ENCODE data around the gene ELOVL4.

ELOVL4 gene

GRCh38 chr6:79947191-79948186, at the start of gene ELOVL4:
TSS of gene ELOVL4 (minus strand) at chr6:79947553. CDS start at chr6:79947279, 274 bp downstream.
- peak; percentile 26 to 90 (median 78) for DNase-seq

- DNase-seq = no peak
Measured at GRCh38 chr6:79993911-79994309, 46.6 kb upstream of the ELOVL4 start.

- no peak for DNase-seq
Measured at GRCh38 chr6:79993012-79993910, 45.9 kb upstream of the ELOVL4 start.

DNA sequence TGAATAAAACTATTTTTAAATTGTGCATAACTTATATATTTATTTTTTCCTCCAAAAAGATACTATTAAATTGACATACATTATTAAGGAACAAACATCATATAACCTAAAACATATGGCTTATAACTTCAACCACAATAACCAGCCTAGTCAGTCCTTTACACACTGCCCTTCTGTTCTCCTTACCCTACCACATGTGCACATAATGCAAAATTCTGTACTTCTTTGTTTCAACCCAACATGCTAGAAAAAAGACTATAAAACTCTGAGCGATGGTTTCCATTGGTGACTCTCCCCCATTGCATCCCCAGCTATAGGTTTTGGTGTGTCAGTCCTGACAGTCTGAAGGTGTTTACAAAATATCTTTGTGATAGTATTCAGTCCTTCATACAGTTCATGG, 42.3 kb upstream of the ELOVL4 start:
- no peak for DNase-seq

DNA sequence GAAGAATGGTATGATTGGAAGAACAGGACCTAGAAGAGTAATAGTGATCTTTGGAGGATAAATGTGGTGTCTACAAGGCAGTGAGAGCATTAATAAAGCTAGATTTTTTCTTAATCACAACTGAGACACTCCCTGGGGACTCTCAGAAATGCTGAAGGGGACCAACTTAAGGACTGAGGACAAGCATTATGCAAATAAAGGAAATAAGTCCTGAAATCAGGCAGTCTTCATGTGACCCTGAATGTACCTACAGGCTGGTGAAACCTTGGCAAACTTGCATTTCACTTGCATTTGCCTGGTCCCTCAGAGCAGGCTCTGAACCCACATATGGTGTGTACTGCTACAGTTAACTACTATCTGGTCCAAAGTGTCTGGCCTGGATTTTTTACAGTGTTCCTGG, 37.8 kb upstream of the ELOVL4 start:
- DNase-seq = no peak

GRCh38 chr6:79984261-79984660, 36.9 kb upstream of the ELOVL4 start:
- no peak for DNase-seq

DNA sequence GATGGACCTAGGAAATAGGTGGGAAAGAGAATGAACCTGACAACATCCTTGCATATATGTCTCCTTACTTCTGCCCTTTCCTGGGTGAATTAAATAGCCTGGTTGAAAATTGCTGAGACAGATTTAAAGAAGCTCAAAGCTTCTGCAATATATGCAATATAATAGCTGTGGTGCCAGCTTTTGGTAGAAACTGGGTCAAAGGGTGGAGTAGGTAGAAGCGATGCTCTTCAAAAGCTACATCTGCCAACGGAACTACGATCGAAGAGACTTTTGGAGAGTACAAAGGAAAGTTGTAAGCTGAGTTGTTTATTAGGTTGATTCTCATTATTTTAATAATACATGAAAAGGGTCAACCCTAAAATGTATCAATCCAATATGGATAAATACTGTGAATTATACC, 34.3 kb upstream of the ELOVL4 start:
- DNase-seq = no peak

DNA sequence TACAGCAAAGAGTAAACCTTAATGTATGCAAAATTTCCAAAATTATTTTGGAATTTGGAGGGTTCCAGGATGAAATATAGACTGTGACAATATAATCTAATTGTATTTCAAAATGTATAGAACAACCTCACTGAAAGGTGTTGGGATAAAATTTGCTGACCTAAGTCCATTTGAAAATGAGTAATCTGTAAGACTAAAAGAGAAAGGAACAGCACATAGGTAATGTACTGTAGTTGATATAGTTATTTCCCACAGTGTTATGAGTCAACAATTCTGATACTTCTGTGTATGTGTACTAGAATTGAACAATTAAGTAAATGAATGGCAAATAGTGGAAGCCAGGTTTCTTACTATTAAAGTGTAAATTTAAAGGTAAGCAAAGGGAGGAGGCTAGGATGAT, 23.8 kb upstream of the ELOVL4 start:
- no peak for DNase-seq

GRCh38 chr6:79969784-79970183, 22.4 kb upstream of the ELOVL4 start:
- no peak for DNase-seq

DNA sequence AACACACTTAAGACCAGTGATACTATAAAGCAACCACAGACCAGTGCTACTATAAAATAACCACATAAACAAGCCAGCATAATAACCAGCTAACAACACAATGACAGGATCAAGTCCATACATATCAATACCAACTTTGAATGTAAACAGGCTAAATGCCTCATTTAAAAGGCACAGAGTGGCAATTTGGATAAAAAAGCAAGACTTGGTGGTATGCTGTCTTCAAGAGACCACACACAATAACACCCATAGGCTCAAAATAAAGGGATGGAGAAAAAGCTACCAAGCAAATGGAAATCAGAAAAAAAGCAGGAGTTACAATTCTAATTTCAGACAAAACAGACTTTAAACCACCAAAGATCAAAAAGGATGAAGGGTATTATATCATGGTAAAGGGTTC, 19.8 kb upstream of the ELOVL4 start:
- no peak for DNase-seq

- DNase-seq = no peak
Measured at GRCh38 chr6:79964607-79965081, 17.3 kb upstream of the ELOVL4 start.

- no peak for DNase-seq
Measured at GRCh38 chr6:79954849-79955248, 7.5 kb upstream of the ELOVL4 start.

- peak in 5 of 58 donors; percentile 3 to 15 (median 13) for DNase-seq
Measured at GRCh38 chr6:79949233-79949632, 1.9 kb upstream of the ELOVL4 start.

DNA sequence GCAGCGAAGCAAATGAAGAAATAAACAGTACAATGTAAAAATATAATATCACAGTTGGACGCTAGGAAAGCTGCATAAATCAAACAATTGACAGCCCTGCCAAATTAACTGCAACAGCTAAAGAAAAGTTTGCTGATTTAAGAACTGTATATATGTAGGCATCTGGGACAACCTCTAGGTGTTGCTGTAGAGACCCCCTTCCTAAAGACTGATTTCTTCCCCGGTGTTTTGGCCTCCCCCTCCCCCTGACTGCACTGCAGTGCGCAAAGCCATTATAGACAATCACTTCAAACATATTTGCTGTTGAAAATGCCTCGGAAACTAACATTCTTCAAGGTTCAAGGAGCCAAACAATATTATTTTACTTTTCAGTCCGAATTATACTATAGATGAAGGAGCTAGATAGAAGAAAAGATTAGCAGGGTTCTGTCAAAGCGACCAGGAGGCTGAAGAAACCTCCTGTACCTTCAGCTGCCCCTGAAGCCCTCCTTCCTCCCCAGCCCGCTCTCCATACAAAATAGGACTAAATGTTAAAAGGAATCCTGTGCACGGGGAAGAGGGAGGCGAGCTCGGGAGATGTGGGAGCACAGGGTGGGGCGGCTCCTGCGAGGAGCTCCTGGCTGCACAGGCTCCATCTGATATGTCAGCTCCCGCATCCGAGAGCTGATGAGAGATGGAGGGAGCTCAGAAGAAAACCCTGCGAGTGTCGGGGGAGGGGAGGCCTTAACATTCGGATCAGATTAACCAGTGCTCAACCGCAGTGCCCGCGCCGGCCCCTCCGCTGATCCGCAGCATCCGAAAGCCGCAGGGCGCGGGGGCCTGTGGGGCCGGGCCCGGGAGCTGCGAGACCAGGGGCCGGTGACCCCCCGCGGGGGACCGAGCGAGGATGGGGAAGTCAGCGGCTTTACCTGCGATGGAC, 822 bp downstream of the ELOVL4 start:
- peak in 36 of 58 donors; percentile 7 to 69 (median 30) for DNase-seq

DNA sequence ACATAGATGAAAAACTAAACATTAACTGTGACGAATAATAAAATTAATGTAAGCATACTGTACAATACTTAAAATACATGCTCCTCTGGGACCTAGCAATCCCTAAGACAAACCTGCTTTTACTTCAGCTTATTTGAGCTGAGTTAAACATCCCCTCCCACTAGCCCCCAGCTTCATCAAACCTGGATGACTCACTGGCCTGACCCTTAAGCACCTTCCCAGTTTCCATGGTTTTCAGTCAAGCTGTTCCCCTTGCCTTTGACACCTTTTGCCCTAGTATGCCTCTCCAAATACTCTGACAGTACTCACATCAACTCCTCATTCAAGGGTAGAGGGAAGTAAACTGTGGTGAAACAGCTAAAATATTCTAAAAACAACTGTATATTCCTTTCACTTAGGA, 4.2 kb downstream of the ELOVL4 start:
- DNase-seq = no peak

GRCh38 chr6:79941489-79942151, 5.7 kb downstream of the ELOVL4 start:
- DNase-seq = no peak

GRCh38 chr6:79928478-79928998, 18.8 kb downstream of the ELOVL4 start:
- DNase-seq = no peak

GRCh38 chr6:79927758-79928157, 19.6 kb downstream of the ELOVL4 start:
- no peak for DNase-seq

DNA sequence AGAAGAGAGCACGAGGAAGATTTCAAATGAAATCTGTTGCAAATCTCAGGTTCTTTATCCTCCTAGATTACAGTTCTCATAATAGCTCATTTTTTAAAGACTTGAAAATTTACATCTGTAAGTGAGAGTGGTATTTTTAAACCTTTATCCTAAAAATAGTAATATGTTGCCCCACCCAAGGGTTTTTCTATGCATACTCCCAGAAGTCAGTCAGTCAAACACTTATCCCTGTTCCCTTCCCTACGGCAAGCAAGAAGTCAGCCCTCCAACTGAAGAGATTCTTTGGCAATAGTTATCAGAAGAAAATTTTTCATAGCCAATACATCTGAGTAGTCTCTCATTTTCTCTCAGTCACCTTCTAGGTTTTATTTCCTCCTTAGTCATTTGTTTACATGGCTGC, 24.1 kb downstream of the ELOVL4 start:
- no peak for DNase-seq

- no peak for DNase-seq
Measured at GRCh38 chr6:79922018-79922417, 25.3 kb downstream of the ELOVL4 start.
